GM19023 (cell line): ENCODE data around the gene LRRN3.

Experiments
- ATAC-seq: cut with Tn5 transposase; IDR thresholded peaks from one replicate; pipeline ENCODE4 v1.9.1; 2021; ENCODE audit warnings: mild to moderate bottlenecking, moderate library complexity; ENCODE audit not compliant: unreplicated experiment

The LRRN3 gene

DNA sequence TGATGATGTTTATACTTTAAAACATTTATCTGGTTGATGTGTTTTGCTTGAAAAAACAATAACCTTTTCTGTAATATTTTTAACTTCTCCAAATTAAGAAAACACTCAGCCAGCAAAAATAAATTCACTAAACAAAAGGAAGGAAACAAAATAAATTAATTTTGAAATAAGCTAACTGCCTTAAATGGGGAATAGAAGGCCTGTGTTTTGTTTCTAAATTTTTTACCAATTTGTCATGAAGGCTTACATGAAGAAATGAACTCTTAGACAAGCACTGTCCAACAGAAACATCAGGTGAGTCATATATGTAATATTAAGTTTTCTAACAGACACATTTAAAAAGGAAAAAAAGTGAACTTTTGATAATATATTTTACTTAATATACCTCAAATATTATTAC lies 68.5 kb downstream of the LRRN3 start:
- ATAC-seq, result no peak

DNA sequence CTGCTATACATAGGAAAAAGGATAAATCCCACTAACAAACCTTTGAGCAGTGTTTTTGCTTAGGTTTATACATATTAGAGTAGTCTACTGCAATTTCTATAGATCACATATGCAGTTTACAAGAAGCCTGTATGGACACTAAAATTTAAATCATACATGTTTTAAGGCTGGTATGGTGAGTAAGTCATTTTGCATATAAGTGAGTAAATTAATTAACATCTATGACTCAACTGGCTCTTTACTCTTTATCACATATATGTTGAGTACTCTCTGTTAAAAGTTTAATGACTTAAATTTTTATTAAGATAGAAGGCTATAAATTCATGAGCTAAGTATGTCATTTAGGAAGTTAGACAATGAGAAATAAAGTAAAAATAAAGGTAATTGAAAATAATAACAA lies 69.4 kb downstream of the LRRN3 start:
- ATAC-seq, result no peak

DNA sequence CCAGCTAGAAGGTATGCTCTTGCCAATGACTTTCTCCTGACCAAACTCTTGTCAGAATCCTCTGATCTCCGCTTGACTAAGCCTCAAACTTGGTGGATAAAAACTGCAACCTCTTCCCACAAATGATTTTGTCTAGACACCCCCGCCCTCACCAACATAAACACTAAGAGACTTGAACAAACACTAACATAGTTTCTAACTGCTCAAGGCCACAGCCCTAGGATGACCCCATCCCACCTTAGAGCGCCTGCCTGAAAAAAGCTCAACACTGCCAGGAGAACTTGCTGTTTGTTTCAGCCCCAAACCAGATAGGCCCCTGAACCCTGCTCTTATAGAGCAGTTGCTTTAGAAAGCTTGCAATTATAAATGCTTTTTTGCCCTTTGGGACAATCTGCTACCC lies 71.8 kb downstream of the LRRN3 start:
- no peak for ATAC-seq

DNA sequence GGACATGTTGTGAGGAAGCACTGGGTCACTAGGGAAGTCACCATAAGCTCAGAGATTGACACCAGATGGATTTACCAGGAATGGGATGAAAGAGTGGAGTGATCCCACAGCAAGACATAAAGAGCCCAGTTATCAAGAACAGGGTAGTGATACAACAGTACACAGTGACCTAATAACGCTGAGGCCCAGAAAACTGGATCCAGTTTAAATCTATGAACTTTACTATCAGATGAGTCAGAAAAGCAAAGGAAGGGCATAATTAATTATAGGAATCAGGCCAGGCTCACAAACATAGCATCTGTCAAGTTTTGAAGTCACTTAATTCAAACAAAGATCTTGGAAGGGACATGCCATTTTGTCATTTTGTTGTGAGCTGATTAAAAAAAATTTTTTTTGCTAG lies 73.5 kb downstream of the LRRN3 start:
- ATAC-seq, result no peak

DNA sequence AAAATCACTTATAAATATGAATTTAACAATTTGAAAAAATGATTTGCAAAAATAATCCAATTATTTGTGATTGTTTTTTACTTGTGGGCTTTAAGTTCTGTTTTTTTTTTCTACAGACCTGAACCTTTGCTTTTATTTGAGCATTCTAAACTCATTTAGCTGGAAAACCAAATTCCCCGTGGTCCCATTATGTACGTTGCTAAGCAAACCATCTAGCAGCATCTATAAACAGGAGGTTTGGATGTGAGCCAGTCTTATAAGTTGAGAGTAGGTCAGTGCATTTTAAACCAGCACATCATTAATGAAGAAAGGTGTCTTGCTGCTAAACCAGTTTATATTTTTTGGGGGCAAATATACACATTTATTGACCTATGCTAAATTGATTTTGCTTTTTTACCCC lies 77.3 kb downstream of the LRRN3 start:
- ATAC-seq, result no peak

DNA sequence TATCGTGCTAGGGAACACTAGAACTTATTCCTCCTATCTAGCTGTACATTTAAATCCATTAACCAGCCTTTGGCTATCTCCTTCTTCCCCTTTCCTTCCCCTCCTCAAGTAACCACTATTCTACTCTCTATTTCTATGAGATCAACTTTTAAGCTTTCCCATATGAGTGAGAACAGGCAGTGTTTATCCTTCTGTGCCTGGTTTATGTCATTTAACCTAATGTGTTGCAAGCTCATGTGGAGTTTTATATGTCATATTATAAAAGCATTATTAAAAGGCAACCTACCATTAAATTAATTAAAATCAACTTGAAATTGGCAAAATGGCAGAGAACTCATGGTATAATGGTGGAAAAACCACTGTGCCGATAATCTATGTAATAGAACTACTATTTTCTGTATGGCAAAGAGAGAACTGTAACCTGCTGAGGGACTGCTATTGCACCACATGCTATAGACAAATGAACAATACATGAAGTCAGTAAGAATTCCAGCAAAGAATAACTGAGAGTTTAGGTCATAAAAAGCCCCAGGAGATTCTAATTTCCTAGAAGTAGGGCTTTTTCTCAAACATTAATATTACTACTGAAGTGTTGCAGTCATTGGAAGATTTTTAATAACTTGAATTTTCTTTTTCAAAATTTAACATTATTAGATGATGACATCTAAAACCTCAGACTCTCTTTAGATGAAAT lies 81.8 kb downstream of the LRRN3 start:
- no peak for ATAC-seq

DNA sequence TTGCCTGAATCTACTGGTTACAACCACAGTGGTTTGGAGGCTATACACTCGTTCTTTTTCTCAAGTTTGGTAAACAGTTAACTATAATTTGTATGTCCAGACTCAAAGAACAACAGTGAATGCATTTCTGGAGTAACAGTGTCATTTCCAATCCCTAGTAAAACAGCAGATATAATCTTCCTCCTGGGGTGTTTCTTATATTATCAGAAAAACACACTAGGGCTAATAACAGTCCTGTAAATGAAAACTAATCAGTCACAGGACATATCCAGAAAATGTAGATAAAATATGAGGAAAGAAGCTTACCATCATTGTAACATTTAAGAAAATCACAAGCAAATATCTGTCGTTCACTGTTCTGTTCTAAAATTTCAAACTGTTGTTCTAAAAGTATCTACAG lies 82.6 kb downstream of the LRRN3 start:
- ATAC-seq, result no peak

DNA sequence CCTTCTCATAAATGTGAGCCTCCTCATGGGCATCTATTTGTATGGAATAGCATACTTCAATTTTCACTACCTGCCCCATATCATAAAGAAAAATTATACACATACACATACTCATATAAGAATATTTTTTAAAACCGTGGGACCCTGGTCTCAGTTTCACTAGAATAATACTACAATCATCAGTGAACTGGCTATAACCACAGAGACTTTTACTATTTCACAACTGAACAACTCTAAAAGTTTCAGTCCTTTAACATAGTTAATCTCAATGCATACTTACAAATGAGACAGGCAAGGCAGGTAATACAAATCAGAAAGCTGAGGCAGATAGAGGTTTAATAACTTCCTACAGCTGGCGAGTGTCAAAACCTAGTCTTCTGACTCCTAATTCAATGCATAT lies 83.1 kb downstream of the LRRN3 start:
- ATAC-seq, result no peak

DNA sequence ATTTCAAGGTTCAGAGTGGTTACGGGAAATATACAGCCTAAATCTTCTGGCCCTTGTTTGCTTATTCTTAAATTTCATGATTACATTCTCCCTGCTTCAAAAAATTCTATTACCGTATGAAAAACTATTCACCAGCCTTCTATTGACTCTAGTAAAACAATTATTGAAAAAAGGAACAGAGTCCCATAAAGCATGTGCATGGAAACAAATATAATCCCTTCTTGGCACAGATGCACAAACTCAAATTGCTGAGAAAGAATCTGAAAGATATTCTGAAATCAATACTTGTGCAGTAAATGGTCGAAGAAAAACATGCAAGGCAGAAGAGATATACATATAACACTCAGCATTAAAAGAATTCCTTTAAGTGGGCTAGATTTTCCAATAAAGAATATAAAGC lies 83.6 kb downstream of the LRRN3 start:
- no peak for ATAC-seq
